ENCODE measurements around the gene STK33. TPM values are rescaled to one million over a fixed set of nuclear protein-coding genes. Genes with fewer than 3 reads are reported as not detected.
"Not testable (repeated sequence)": the region's sequence is repeated elsewhere in the genome, so short reads cannot be mapped to it uniquely, and the experiment has no call there.

The STK33 gene
- total RNA-seq, 1 experiment from 2014 or later = 1.6 TPM

DNA sequence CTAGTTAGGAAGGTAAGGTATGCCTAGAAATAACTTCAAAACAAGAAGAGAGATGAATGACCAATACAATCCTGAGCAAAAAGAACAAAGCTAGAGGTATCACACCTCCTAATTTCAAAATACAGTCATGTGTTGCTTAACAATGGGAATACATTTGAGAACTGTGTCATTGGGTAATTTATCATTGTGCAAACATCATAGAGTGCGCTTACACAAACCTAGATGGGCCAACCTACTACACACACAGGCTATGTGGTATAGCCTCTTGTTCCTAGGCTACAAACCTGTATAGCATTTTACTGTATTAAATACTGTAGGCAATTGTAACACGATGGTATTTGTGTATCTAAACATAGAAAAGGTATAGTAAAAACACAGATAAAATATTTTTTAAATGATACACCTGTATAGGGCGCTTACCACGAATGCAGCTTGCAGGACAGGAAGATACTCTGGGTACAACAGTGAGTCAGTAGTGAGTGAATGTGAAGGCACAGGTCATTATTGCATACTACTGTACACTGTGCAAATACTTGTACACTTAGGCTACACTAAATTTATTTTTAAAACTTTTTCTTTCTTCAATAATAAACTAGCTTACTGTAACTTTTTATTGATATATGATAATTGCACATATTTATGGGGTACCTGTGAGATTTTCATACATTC is 48.2 kb downstream of the STK33 start:
- DNase-seq (ENCODE audit: extremely low read depth, low read depth) = no peak

DNA sequence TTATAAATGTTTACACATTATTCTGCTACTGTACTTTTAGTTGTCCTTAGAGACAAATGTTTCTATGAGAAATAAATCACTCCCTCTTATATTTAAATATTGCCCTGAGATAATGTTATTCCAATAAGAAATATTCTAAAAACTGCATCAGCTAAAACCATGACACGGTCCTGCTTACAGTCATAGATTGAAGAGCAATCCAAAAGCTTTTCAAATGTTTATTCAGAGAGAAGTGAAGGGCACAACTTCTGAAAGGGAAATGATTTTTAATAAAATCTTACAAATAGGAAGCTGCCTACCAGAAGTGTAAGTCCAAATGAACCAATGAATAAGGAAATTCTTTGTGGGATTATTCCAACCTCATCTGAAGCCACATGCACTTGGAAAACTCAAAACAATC is 49.2 kb downstream of the STK33 start:
- DNase-seq (ENCODE audit: extremely low read depth, low read depth) = no peak

DNA sequence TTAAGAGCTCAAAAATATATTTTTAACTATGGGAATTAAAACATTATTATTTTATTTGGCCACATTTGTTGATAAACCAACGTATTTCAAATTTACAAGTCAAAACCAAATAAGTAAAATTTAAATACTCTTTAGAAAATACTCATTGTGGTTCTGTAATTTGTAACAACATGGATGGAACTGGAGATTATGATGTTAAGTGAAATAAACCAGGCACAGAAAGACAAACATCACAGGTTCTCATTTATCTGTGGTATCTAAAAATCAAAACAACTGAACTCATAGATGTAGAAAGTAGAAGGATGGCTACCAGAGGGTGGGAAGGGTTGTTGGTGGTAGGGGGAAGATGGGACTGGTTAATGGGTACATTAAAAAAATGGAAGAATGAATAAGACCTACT is 50.8 kb downstream of the STK33 start:
- DNase-seq (ENCODE audit: extremely low read depth, low read depth) = no peak

DNA sequence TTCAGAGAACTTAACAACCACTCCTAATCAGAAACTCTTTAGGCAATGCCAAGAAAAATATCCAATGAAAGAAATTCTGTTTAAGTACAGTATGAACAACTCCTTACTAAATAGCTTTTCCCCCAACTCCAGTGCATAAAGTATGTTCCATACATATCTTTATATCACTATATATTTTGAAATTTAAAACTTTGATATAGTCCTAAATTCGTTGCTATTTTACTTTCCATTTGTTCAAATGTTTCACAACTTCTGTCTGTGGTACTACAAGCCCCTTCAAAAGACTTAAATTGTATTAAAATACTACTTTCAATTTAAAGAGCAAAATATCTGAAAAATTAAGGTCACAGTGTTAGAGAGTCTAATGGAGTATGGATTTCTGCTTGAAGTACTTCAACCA is 52.6 kb downstream of the STK33 start:
- DNase-seq (ENCODE audit: extremely low read depth, low read depth) = no peak

DNA sequence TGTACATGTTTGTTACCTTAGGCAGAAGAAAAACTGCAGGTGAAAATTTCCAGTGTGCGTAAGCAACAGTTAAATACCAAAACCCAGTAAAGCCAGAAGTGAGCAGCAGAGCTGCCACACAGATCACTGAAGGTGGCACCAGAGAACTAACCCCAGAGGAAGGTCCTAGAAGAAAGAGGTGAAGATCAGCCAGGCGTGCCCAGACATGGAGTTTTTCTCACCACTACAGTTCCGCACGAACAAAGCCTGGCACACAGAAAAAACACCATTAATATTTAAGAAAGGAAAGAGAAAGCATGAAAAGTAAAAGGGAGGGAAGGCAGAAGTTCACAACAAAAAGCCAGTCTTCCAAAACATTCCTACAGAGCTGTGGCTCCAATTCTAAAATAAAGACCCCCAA is 60.7 kb downstream of the STK33 start:
- no peak for DNase-seq (ENCODE audit: extremely low read depth, low read depth)

DNA sequence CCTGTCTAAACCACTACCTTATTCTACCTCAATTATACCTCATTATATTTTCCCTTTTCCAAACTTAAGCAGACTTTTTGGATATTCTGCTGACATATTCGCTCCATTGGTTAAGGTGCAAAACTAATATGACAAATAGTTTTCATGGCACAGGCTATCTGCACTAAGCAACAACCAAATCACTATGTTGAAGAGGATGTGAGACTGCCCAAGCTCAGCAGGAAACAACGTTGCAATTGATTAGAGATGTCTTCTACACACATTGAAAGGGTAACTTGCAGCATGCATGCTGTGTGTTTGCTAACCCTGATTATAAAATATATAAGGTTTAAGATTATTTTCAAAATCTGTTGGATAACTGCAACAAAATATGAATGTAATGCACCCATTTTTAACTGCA is 61.6 kb downstream of the STK33 start:
- no peak for DNase-seq (ENCODE audit: extremely low read depth, low read depth)

DNA sequence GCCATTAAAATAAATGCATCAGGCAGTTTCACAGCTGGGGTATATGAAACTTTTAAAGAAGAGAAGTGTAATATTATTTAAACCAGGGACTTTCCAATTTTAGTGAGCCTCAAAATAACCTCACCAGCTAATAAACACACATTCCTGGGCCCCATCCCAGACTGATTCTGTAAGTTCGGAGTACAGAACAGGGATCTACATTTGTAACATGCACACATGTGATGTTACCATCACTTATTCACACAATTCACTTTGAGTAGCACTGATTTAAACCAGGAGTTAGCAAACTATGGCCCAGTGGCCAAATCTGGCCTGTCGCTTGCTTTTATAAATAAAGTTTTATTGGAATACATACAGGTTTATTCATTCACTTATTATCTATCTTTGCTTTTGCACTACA is 62.0 kb downstream of the STK33 start:
- DNase-seq (ENCODE audit: extremely low read depth, low read depth) = no peak

DNA sequence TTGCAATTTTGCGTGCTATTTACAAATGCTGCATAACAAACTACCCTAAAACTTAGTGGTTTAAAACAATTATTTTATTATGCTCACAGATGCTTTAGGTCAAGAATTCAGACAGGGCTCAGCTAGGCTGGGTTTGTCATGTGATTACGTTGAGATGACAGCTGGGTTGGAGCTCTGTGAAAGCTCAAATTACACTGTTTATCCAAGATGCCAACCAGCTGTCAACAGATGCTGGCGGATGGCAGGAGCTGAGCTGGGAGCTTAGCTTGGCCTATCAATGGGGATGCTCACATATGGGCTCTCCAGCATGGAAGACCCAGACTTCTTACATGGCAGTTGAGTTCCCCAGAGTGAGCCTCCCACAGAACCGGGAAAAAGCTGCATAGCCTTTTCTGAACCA is 62.7 kb downstream of the STK33 start:
- no peak for DNase-seq (ENCODE audit: extremely low read depth, low read depth)

DNA sequence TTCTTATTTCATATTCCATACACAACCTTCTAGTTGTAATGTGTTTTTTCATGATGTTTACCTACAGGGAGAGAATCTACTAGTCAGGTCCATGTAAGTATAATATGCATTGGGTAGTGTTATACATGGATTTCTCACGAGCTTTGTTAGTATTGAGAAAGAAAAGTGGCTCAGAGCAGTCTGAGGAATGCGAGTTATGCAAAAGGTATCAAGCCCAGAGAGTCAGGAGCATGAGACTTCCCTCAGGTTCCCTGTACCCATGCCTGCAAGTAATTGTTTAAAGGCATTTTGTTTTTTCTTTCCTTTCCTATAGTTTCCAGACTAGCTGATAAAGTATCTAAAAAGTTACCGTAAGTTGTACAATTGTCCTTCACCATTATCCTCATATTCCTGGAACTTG is 66.1 kb downstream of the STK33 start:
- DNase-seq (ENCODE audit: extremely low read depth, low read depth) = no peak

DNA sequence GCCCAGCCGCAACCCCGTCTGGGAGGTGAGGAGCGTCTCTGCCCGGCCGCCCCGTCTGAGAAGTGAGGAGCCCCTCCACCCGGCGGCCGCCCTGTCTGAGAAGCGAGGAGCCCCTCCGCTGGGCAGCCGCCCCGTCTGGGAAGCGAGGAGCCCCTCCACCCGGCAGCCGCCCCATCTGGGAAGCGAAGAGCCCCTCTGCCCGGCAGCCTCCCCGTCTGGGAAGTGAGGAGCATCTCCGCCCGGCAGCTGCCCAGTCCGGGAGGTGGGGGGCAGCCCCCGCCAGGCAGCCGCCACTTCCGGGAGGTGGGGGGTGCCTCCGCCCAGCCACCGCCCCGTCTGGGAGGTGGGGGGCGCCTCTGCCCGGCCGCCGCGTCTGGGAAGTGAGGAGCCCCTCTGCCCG is 70.6 kb downstream of the STK33 start:
- DNase-seq (ENCODE audit: extremely low read depth, low read depth) = no peak

DNA sequence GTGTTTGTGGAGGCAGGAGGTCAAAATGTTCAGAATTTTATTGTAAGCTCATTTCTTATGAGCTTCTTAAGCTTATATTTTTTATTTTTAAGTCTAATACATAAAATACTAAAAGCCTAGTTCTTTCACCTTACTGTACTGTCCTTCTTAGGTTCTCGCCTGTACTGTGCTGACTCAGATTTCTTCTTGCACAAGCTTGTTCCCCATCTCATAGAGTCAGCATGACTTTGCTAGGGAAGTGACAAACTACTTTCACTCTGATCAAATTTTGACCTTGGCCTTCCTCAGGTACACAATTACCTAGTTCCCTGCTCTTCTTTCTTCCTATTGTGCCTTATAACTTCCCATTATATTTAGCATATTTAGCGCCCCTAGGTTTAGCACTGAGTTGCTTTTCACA is 81.5 kb downstream of the STK33 start:
- DNase-seq (ENCODE audit: extremely low read depth, low read depth) = no peak

DNA sequence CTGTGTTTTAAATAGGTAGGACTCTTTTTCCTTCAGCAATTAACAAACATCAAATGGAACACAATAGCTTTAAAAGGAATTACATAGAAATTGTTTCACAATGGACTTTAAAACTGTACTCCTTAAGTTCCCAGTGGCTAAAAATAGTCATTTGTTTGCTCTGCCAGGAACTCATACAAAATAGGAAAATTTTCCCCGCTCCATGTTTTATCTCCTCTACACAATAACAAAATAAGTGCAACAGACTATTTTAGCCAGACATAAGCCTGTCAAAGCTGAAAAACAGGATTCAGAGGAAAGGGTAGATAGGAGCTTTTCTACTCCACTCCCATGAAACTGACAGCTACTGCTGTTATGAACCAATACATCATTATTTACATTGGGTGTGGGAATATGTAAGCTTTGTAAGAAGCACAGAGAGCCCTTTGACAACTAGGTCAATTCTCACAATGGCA is 90.1 kb downstream of the STK33 start:
- DNase-seq (ENCODE audit: extremely low read depth, low read depth) = no peak

DNA sequence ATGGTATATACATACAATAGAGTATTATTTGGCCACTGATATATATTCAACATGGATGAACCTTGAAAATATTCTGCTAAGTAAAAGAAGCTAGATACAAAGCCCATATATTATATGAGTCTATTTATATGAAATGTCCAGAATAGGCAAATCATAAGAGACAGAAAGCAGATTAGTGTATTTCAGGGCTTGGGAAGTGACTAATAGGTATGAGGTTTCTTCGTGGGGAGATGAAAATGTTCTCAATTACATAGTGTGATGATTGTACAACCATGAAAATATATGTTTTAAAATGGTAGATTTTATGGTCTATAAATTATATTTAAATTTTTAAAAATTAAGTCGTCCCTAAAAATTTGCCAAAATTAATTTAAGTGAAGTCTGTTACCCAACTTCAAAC is 92.2 kb downstream of the STK33 start:
- no peak for DNase-seq (ENCODE audit: extremely low read depth, low read depth)

DNA sequence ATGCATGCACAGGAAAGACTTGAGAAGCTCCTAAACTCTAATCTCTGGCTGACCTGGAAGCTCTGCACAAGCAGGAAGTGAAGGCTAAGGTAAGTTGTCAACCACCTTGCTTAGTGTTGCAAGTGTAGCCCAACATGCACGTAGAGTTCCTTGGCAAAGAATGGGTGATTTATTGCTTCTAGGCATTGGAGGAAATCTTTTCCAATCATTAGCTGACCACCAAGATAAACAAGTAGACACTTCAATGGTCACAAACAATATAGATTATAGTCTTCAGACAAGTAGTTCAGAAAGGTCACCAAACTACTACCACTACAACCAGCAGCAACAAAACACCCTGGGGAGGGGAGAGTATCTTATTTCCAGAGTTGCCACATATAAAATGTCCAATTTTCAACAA is 105.6 kb downstream of the STK33 start:
- DNase-seq (ENCODE audit: extremely low read depth, low read depth) = no peak

DNA sequence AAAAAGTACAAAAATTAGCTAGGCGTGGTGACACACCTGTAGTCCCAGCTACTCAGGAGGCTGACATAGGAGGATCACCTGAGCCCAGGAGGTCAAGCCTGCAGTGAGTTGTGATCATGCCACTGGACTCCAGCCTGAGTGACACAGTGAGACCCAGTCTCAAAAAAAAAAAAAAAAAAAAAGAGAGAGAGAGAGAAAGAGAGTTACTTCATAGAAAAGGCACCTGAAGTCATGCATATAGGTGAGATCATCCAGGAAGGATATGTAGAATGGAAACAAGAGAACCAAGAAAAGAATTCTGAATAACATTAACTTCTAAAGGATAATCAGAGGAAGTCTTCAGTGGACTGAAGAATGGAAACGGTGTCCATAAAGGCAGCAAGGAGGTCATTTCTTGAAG is 106.8 kb downstream of the STK33 start:
- no peak for DNase-seq (ENCODE audit: extremely low read depth, low read depth)

DNA sequence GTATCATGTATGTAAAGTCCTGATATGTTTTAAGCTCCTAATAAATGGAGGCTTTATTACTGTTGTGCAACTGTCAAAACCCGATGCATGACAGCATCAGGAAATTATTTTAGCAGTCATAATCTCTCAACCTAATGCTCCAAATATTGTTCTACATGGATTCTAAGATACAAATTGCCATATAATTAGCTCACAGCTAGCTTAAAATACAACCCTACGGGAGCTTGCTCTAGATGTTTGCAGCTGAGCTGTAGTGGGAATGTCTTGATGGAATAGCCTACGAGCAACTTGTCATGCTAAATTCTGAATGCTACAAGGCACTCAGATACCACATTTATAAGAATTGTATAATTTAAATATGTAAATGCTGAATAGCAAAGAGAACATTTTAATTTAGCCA is 109.8 kb downstream of the STK33 start:
- DNase-seq (ENCODE audit: extremely low read depth, low read depth) = no peak

DNA sequence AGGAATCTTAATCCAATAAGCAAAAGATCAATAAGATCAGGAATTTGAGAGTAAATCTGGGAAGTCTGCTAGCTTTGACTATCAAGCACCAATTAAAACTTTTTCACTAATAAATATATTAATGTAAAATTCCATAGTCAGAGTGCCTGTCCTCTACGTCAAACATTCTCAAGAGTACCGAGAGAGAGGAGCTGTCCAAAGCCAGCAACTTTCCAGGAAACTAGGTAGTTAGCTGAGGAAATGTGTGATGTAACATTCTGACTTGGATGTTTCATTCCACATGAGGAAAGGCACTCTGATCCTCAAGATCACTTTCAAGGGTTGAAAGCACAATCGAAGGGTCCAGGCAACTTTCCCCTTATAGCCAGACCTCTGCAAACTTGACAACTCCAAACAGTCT is 113.2 kb downstream of the STK33 start:
- DNase-seq (ENCODE audit: extremely low read depth, low read depth) = no peak

DNA sequence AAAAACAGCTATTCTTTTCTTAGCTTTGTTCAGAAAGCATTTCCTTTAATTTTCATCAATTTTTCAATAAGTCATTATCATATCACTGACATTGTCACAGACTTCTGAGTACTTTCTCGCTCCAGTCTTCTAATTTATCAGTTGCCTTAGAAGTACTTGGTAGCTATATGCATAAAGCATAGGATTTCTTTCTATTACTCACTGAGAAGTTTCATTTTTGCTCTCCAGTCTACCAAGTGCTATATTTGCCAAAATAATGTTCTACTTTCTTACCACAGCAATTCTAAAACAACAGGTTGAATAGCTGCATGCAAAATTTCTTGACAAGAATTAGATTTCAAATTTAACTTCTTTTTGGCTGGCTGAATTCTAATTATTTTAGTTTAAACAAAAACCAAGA is 116.3 kb downstream of the STK33 start:
- DNase-seq (ENCODE audit: extremely low read depth, low read depth) = no peak

DNA sequence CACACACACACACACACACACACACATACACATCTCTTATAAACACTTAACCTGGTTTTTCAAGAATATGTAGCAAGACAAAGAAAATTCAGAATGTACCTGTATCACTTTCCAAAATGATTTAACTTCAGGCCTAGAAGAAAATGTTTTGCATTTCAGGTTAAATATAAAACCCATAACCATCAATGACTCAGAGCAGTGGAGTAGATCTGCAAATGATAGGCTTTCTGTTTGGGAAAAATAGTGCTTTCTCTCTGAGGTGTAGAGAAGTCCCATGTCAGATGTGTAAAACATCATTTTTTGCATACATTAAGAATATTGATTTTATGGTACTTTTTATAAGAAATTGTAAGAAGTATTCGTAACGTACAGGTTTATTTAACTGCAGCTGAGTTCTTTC is 116.9 kb downstream of the STK33 start:
- no peak for DNase-seq (ENCODE audit: extremely low read depth, low read depth)

DNA sequence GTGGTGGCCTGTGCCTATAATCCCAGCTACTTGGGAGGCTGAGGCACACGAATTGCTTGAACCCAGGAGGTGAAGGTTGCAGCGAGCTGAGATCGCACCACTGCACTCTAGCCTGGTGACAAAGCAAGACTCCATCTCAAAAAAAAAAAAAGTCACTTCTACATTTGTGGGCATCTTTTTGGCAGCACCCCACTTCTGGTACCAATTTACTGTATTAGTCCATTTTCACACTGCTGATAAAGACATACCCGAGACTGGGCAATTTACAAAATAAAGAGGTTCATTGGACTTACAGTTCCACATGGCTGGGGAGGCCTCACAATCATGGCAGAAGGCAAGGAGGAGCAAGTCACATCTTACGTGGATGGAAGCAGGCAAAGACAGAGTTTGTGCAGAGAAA is 126.2 kb downstream of the STK33 start:
- not testable (repeated sequence) for DNase-seq (ENCODE audit: extremely low read depth, low read depth)

DNA sequence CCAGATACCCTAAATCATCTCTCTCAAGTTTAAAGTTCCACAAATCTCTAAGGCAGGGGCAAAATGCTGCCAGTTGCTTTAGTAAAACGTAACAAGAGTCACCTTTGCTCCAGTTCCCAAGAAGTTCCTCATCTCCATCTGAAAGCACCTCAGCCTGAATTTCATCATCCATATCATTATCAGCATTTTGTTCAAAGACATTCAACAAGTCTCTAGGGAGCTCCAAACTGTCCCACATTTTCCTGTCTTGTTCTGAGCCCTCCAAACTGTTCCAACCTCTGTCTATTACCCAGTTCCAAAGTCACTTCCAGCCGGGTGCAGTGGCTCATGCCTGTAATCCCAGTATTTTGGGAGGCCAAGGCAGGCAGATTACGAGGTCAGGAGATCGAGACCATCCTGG is 126.7 kb downstream of the STK33 start:
- DNase-seq (ENCODE audit: extremely low read depth, low read depth) = not testable (repeated sequence)

DNA sequence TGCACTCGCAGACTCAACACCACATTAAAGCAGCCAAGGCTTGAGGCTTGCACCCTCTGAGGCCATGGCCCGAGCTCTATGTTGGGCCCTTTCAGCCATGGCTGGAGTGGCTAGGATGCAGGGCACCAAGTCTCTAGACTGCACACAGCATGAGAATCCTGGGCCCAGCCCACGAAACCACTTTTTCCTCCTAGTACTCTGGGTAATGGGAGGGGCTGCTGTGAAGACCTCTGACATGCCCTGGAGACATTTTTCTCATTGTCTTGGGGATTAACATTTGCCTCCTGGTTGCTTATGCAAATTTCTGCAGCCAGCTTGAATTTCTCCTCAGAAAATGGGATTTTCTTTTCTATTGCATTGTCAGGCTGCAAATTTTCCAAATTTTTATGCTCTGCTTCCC is 127.1 kb downstream of the STK33 start:
- not testable (repeated sequence) for DNase-seq (ENCODE audit: extremely low read depth, low read depth)

DNA sequence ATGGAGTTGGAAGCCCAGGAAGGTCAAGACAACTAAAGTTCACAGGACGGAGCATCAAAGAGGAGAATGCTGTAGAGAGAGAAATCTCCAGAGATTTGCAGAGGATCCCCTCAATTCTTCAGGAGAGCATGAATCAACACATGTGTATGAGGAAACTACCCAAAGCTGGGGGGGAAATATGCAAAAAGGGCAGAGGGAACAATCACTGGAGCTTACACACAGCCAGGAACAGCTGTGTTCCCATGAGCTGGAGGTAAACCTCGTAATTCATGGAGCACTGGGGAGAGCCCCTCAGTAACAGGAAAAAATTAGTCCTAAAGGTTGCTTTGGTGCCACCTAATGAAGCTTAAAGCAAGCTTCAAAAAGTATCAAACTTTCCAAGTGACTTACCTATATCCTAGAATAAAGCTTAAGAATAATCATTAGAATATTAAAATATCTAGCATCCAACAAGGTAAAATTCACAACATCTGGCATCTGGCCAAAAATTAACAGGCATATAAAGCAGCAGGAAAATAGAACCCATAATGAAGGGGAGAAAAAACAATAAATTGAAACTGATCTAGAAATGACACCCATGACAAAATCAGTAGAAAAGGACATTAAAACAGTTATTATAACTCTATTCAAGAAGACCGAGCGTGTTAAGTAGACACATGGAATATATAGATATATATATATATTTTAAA is 134.2 kb downstream of the STK33 start:
- no peak for DNase-seq (ENCODE audit: extremely low read depth, low read depth)
